ENCODE data around the gene EZH2. TPM values are rescaled to one million over a fixed set of nuclear protein-coding genes. Genes with fewer than 3 reads are reported as not detected.

EZH2 gene
- total and polyA plus RNA-seq, 4 donors, result 3.6 to 14.8 (median 4.4) TPM

DNA sequence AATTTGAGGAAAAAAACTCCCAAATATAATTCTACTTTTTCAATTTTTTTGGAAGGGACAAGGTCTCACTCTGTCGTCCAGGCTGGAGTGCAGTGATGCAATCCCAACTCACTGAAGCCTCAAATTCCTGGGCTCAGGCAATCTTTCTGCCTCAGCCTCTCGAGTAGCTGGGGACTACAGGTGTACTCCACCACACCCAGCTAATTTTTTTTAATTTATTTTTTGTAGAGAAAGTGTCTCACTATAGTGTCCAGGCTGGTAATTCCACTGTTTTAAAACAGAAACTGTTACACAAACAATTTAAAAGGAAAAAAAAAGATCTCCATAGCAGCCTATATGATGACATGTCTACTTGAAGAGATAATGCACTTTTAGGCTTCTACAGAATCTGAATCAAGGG, 25.6 kb downstream of the EZH2 start:
- Histone ChIP-seq H3K4me3 (no peak overlapping the region), H3K36me3 (ENCODE audit: control insufficient read depth in 4 of 4, insufficient read depth in 4 of 4, low read length in 4 of 4) (no peaks in the 10 kb centered on the region), H3K27me3 (ENCODE audit: control insufficient read depth in 3 of 3, insufficient read depth in 3 of 3, low read length in 2 of 3) (no peaks in the 10 kb centered on the region), H3K27ac (ENCODE audit: low read depth in 1 of 2, low read length in 1 of 2) (no peak overlapping the region), H3K4me1 (ENCODE audit: control insufficient read depth in 5 of 5, insufficient read depth in 5 of 5, low read length in 5 of 5) (peaks cover 0 to 12% (median 7%) of the 10 kb centered on the region in 5 donors), H3K9ac (ENCODE audit: insufficient read depth in 1 of 2, low read length in 2 of 2) (no peak overlapping the region), H3K9me3 (ENCODE audit: control insufficient read depth in 4 of 4, insufficient read depth in 3 of 4, low read length in 3 of 4) (no peaks in the 10 kb centered on the region)
- DNase-seq, result no peak
- 80 to 85% methylated on average over 2 of the region's 2 CpGs for WGBS, 2 donors
- TF ChIP-seq CTCF (IDR thresholded peaks at IDR 0.05; ENCODE audit: control extremely low read depth, extremely low read depth), result no peak
- ATAC-seq (ENCODE audit: insufficient read depth, low FRiP score), result no peak

- H3K27me3 ChIP-seq (ENCODE audit: control insufficient read depth in 3 of 3, insufficient read depth in 3 of 3, low read length in 2 of 3), result no peaks in the 10 kb centered on the region
- no peaks in the 10 kb centered on the region for H3K9me3 ChIP-seq (ENCODE audit: control insufficient read depth in 4 of 4, insufficient read depth in 3 of 4, low read length in 3 of 4)
- no peak overlapping the region for H3K27ac ChIP-seq (ENCODE audit: low read depth in 1 of 2, low read length in 1 of 2)
- TF ChIP-seq CTCF (IDR thresholded peaks at IDR 0.05; ENCODE audit: control extremely low read depth, extremely low read depth), result no peak
- no peak overlapping the region for H3K4me3 ChIP-seq
- no peak for ATAC-seq (ENCODE audit: insufficient read depth, low FRiP score)
- H3K4me1 ChIP-seq (ENCODE audit: control insufficient read depth in 5 of 5, insufficient read depth in 5 of 5, low read length in 5 of 5), result peaks cover 0 to 7% (median 2%) of the 10 kb centered on the region in 5 donors
- no peak for DNase-seq
- WGBS, 2 donors, result 36 to 66% methylated on average over 5 of the region's 5 CpGs
- H3K36me3 ChIP-seq (ENCODE audit: control insufficient read depth in 4 of 4, insufficient read depth in 4 of 4, low read length in 4 of 4), result no peaks in the 10 kb centered on the region
- H3K9ac ChIP-seq (ENCODE audit: insufficient read depth in 1 of 2, low read length in 2 of 2), result no peak overlapping the region
Measured at GRCh38 chr7:148856891-148857290, 27.2 kb downstream of the EZH2 start.

GRCh38 chr7:148856578-148856881, 27.6 kb downstream of the EZH2 start:
- WGBS, 2 donors, result 81 to 95% methylated on average over 2 of the region's 2 CpGs
- Histone ChIP-seq H3K9me3 (ENCODE audit: control insufficient read depth in 4 of 4, insufficient read depth in 3 of 4, low read length in 3 of 4) (no peaks in the 10 kb centered on the region), H3K27ac (ENCODE audit: low read depth in 1 of 2, low read length in 1 of 2) (no peak overlapping the region), H3K27me3 (ENCODE audit: control insufficient read depth in 3 of 3, insufficient read depth in 3 of 3, low read length in 2 of 3) (no peaks in the 10 kb centered on the region), H3K4me1 (ENCODE audit: control insufficient read depth in 5 of 5, insufficient read depth in 5 of 5, low read length in 5 of 5) (peaks cover 0 to 7% (median 0%) of the 10 kb centered on the region in 5 donors), H3K4me3 (no peak overlapping the region), H3K9ac (ENCODE audit: insufficient read depth in 1 of 2, low read length in 2 of 2) (no peak overlapping the region), H3K36me3 (ENCODE audit: control insufficient read depth in 4 of 4, insufficient read depth in 4 of 4, low read length in 4 of 4) (no peaks in the 10 kb centered on the region)
- ATAC-seq (ENCODE audit: insufficient read depth, low FRiP score) (no peak), DNase-seq (no peak)
- TF ChIP-seq CTCF (IDR thresholded peaks at IDR 0.05; ENCODE audit: control extremely low read depth, extremely low read depth), result no peak

GRCh38 chr7:148854983-148855382, 29.1 kb downstream of the EZH2 start:
- Histone ChIP-seq H3K9ac (ENCODE audit: insufficient read depth in 1 of 2, low read length in 2 of 2) (no peak overlapping the region), H3K27ac (ENCODE audit: low read depth in 1 of 2, low read length in 1 of 2) (no peak overlapping the region), H3K4me1 (ENCODE audit: control insufficient read depth in 5 of 5, insufficient read depth in 5 of 5, low read length in 5 of 5) (peaks cover 0 to 7% (median 0%) of the 10 kb centered on the region in 5 donors), H3K27me3 (ENCODE audit: control insufficient read depth in 3 of 3, insufficient read depth in 3 of 3, low read length in 2 of 3) (no peaks in the 10 kb centered on the region), H3K9me3 (ENCODE audit: control insufficient read depth in 4 of 4, insufficient read depth in 3 of 4, low read length in 3 of 4) (no peaks in the 10 kb centered on the region), H3K4me3 (no peak overlapping the region), H3K36me3 (ENCODE audit: control insufficient read depth in 4 of 4, insufficient read depth in 4 of 4, low read length in 4 of 4) (no peaks in the 10 kb centered on the region)
- DNase-seq (peak in 1 of 3 donors; percentile 50), ATAC-seq (ENCODE audit: insufficient read depth, low FRiP score) (no peak)
- TF ChIP-seq CTCF (IDR thresholded peaks at IDR 0.05; ENCODE audit: control extremely low read depth, extremely low read depth), result no peak
- WGBS, 2 donors, result 96 to 100% methylated on average over 1 of the region's 1 CpG

Data from lung (tissue), 12 donors.